Mammary epithelial cell (primary cell): Measurements from ENCODE around the gene XYLT1.

Experiments used
- CTCF ChIP-seq, 2 donors: IDR thresholded peaks in 1 of 2; conservative IDR thresholded peaks in 1 of 2; 2 replicates each; pipeline ENCODE4 v1.5.1; 2011 to 2012; ENCODE audit warnings: inconsistent platforms in 2 of 2, low read length in 2 of 2, mild to moderate bottlenecking in 2 of 2, control low read depth in 1 of 2, low read depth in 1 of 2; ENCODE audit not compliant: insufficient read depth in 1 of 2; ENCODE audit errors: extremely low read depth in 1 of 2
- EZH2 ChIP-seq: IDR thresholded peaks from 2 replicates; pipeline ENCODE4 v1.6.1; 2012; ENCODE audit warnings: low read length, inconsistent platforms, borderline replicate concordance

- TF ChIP-seq CTCF (conservative IDR thresholded peaks at IDR 0.05 in 1 of 2, IDR thresholded peaks at IDR 0.05 in 1 of 2; ENCODE audit: extremely low read depth in 1 of 2, insufficient read depth in 1 of 2, low read depth in 1 of 2, low read length in 2 of 2) (no peak), EZH2 (no peak)
Observed at GRCh38 chr16:17305694-17306093, 165.1 kb downstream of the XYLT1 start.
